GM18502 (cell line): ENCODE data around the gene BRD3.

Source experiments
- ATAC-seq: cut with Tn5 transposase; IDR thresholded peaks from one replicate; pipeline ENCODE4 v1.9.1; 2021; ENCODE audit warnings: mild to moderate bottlenecking; ENCODE audit not compliant: unreplicated experiment, poor library complexity

Gene BRD3

GRCh38 chr9:134040781-134041648, 26.8 kb downstream of the BRD3 start:
- ATAC-seq = no peak

GRCh38 chr9:134040176-134040565, 27.7 kb downstream of the BRD3 start:
- ATAC-seq = no peak

DNA sequence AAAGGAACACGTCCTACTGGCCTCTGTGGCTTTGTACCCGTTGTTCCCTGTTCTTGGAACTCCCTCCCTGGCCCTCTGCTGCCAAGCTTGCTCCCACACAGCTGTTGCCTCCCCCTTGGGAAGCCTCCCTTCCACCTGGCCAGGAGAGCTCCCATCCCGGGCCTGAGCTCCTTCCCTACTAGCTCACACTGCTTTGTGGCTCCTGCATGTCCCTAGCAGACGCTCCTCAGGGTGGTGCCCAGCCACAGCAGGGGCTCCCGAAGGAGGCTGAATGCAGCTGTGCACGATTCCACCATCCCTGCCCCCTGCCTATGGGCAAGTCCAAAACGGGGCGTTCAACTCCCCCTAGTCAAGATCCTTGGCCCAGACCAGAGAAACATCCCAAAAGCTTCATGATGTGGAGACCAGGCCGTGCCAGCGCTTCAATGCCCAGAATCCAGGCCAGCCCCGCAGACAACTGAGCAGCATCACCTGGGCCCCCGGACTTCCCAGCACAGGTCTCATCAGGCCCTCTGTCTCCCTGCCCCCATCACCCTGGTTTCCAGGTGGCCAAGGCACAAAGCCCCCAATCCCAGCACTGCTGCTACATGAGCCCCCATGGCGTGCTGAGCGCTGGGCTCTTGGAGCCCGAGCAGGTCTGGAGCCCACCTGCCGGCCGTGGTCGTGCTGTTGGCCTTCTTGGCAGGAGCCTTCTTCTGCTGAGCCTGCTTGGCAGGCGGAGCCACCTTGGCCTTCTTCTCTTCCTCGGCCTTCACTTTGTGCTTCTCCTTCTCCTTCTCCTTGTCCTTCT, 28.2 kb downstream of the BRD3 start:
- no peak for ATAC-seq

GRCh38 chr9:134037641-134038040, 30.2 kb downstream of the BRD3 start:
- no peak for ATAC-seq

GRCh38 chr9:134036130-134036529, 31.7 kb downstream of the BRD3 start:
- no peak for ATAC-seq

- ATAC-seq = no peak
These were observed 32.5 kb downstream of the BRD3 start for GRCh38 chr9:134035041-134036039.

- no peak for ATAC-seq
These were observed 33.4 kb downstream of the BRD3 start for GRCh38 chr9:134034215-134035040.

GRCh38 chr9:134033516-134034214, 34.2 kb downstream of the BRD3 start:
- ATAC-seq = no peak

DNA sequence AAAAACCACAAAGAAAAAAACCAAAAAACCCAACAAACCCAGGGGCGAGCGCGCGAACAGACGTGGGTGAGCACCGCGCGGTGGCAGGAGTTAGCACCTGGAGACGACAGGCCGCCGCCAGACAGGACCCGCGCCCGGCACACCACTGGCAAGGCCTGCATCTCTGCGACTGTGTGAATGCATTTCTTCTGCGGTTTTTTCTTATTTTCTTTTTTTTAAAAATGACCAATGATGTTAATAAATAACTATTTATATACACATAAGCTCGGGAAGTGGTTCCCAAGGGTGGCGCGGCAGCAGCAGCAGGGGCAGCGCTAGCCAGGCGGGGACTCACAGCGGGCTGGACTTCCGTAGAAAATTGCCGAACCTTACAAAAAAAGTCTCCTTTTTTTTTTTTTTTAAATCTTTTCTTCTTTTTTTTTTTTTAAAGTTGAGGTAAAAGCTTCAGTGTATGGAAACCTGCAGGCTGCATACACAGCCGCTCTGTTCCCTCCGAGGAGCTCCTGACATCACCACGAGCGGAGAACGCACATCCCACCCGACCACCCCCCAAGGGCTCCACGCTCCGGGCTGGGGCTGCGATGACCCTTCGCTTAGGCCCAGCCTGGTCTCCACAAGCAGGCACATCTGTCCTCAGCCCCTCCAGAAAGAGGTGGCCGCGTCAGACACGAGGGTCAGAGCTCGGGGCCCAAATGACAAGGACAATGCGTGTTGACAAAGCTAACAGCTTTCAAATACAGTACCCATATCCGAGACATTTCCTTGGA, 35.2 kb downstream of the BRD3 start:
- no peak for ATAC-seq

DNA sequence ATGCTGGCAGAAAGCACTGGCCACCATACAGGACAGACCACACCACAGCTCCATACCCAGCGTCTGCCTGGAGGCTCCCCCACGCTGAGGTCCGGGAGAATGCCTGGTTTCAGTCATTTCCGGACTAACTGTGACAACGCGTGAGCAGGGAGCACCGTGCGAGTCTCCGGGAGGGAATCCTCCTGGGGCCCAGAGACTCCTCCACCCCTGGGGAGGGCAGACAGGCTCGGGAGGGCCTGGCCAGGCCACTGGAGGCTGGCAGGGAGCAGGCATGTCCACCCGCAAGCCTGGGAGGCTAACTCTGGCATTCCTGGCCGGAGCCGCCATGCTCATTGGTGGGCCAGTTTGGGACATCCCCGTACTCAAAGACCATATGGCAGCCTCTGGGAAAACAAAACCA, 36.0 kb downstream of the BRD3 start:
- ATAC-seq = no peak

- no peak for ATAC-seq
These were observed 36.9 kb downstream of the BRD3 start for GRCh38 chr9:134030821-134031470.

DNA sequence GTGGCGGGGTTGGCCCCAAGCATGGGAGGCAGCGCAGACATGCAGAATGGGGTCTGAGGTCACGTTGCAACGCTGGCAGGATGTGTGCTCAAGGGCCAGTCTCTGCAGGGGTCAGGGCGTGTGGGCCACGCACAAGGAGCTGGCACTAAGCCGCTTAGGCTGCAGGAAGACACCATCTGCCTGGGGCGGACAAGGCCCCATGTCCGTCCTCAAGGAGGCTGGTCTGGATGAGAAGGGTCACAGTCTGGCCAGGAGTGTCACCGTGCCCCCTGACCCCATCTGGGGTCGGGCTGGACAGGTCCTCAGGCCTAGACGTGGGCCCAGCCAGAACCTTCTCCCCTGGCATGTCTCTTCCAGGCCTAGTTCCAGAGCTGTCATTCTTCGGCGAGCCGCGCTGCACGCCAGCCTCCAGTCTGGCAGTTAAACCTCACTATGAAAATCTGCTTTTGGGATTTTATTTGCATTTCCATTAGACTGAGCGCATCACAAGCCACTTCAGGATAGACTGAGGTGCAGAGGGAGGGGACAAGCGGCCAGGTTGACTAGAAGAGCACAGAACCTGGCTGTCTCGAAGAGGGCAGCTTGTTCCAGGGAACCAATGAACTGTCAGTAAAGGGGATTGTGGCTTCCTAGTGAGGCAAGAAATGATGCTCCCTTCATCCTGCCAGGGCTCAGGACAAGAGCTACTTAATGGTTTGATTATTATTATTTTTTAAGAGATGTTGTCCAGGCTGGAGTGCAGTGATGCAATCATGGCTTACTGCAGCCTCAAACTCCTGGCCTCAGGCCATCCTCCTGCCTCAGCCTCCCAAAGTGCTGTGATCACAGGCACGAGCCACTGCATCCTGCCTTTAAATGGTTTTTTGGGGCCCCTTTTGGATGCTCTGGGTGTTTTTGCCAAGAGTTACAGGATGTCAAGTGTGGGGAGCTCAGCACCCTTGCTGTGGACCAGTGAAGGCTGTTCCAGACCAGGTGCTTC, 38.3 kb downstream of the BRD3 start:
- ATAC-seq = no peak

DNA sequence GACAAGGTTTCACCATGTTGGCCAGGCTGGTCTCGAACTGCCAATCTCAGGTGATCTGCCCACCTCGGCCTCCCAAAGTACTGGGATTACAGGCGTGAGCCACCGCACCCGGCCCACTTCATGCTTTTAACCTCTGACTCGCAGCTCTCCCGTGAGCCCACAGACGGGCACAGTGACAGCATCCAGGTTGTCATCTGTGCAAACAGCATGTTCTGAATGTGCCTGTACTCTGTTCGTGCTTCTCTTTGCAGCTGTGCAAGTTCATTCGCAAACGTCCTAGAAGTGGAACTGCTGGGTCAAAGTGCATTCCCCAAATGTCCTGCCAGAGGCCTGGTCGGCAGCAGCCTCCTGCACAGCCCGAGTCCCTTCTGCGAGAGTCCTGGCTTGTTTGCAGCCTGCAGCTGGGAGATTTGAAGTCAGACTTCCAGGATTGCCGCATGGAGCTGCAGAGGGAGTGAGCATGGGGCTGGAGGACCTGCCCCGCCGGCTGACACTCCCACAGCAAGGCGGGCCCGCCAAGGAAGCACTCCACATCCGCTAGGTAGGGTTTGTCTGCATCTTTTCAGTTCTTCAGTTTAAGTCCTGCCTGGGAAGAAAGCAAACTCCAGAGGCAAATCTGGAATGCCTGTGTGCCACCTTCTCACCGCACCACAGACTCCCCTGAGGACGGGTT, 39.1 kb downstream of the BRD3 start:
- ATAC-seq = no peak

GRCh38 chr9:134028076-134028475, 39.8 kb downstream of the BRD3 start:
- no peak for ATAC-seq

DNA sequence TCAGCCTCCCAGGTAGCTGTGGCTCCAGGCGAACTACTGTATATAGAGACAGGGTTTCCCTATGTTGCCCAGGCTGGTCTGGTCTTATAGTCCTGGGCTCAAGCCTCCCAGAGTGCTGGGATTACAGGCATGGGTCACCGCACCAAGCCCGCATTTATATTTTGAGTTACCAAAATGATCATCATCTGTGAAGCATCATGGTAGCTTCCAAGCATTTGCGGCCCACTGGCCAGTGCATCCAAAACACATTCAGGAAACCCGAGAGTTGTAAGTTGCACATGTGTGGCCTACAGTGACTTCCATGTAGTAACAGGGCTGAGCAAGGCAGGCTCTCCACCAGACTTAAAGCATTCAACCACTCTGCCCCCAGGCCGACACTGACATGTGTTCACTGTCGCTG, 40.3 kb downstream of the BRD3 start:
- no peak for ATAC-seq

DNA sequence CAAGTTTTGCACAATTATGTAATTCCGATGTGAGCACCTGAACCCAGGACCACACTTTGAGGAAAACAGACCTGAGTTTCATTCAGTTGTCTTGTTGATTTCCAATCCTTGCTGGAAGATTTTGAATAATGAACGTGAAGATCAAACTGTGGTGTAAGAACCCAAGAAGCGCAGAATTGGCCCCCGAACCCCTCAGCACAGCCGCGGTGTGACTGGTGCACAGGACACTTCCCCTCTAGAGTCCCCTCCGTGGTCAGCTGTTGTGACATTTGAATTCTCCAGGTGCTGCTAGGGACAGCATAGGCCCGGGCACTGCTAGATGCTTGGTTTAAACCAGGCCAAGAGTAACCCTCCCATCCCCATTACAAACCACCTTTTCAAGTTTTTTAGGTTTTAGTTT, 40.8 kb downstream of the BRD3 start:
- no peak for ATAC-seq
